HepG2 (cell line): ENCODE measurements around the gene RSF1. TPM values are rescaled to one million over a fixed set of nuclear protein-coding genes. Genes with fewer than 3 reads are reported as not detected.
A peak's percentile ranks its signal among the peaks of the same experiment; 100 is the strongest.

ENCODE experiments used
- ATAC-seq: fragments of 200-7000 bp; cut with Tn5 transposase; 3 replicates; pipeline ENCODE4 v1.9.1; 2020; ENCODE audit warnings: mild to moderate bottlenecking, moderate library complexity
- BruUV-seq: library from RNA; stranded (reverse); fragments of 400-500 nt; replicated peaks from 2 replicates; lab custom pipeline; 2021; lab: Mats Ljungman, UMichigan
- CTCF ChIA-PET: fragments of 300-600 bp; formaldehyde crosslinking; extraction: SDS; loops from one replicate; lab custom pipeline; 2021; ENCODE audit warnings: low total read pairs, inconsistent platforms, low intra/inter-chr PET ratio; lab: Yijun Ruan, JAX
- POLR2A ChIA-PET: fragments of 350-600 bp; sonication (Branson Sonifier 250); formaldehyde crosslinking; loops from one replicate; lab custom pipeline; 2020; ENCODE audit warnings: antibody characterized with exemption, inconsistent platforms; lab: Yijun Ruan, JAX
- DNase-seq: peaks from one replicate; pipeline ENCODE4 v3.0.0-alpha.2; 2015; ENCODE audit warnings: low spot score
- FAIRE-seq: peaks from 3 replicates; lab custom pipeline; 2011; peaks lifted over from hg19 to GRCh38; lab: Jason Lieb, UNC
- H2AFZ ChIP-seq: one replicate; pipeline ENCODE4 v1.6.1; 2011; ENCODE audit warnings: low read length, inconsistent platforms
- H3K27ac ChIP-seq: fragments of 300-600 bp; 3 replicates; pipeline ENCODE4 v1.8.0; 2011; ENCODE audit warnings: mixed run types, mild to moderate bottlenecking, mixed read lengths, low read length, inconsistent platforms; ENCODE audit not compliant: insufficient read depth; ENCODE audit errors: extremely low read length
- H3K27me3 ChIP-seq, 2 experiments: fragments of 200-600 bp in 1 of 2; 2 replicates in 1 of 2; 3 replicates in 1 of 2; pipeline versions ENCODE4 v1.6.0 to v1.8.0; 2011; ENCODE audit warnings: low read length in 2 of 2, mild to moderate bottlenecking in 2 of 2, moderate library complexity in 2 of 2, inconsistent platforms in 1 of 2; ENCODE audit not compliant: insufficient read depth in 2 of 2, control insufficient read depth in 1 of 2
- H3K36me3 ChIP-seq, 2 experiments: fragments of 200-600 bp in 1 of 2; replicated peaks in 1 of 2; 2 replicates in 1 of 2; 3 replicates in 1 of 2; pipeline versions ENCODE4 v1.5.1 to v1.8.0; 2011; ENCODE audit warnings: low read length in 2 of 2, inconsistent platforms in 1 of 2; ENCODE audit not compliant: insufficient read depth in 2 of 2, control insufficient read depth in 1 of 2
- H3K4me1 ChIP-seq: 2 replicates; pipeline ENCODE4 v1.5.1; 2012; ENCODE audit warnings: low read length, inconsistent platforms; ENCODE audit not compliant: insufficient read depth
- H3K4me2 ChIP-seq: 2 replicates; pipeline ENCODE4 v1.6.0; 2011; ENCODE audit warnings: low read depth, low read length, inconsistent platforms
- H3K4me3 ChIP-seq, 3 experiments: fragments of 200-600 bp in 1 of 3; sonication (generic), shearing (Covaris generic) in 1 of 3; replicated peaks in 1 of 3; 2 replicates each; pipeline ENCODE4 v1.5.1; 2011 to 2016; ENCODE audit warnings: low read length in 3 of 3, inconsistent platforms in 2 of 3, low read depth in 2 of 3, mild to moderate bottlenecking in 2 of 3, control low read depth in 1 of 3, mixed read lengths in 1 of 3; ENCODE audit not compliant: insufficient read depth in 1 of 3
- H3K79me2 ChIP-seq: one replicate; pipeline ENCODE4 v1.6.1; 2011; ENCODE audit warnings: low read length, inconsistent platforms; ENCODE audit not compliant: insufficient read depth
- H3K9ac ChIP-seq: 2 replicates; pipeline ENCODE4 v1.6.0; 2011; ENCODE audit warnings: mild to moderate bottlenecking, low read depth, low read length, inconsistent platforms; ENCODE audit not compliant: insufficient read depth
- H3K9me3 ChIP-seq: 2 replicates; pipeline ENCODE4 v1.5.1; 2012; ENCODE audit warnings: mild to moderate bottlenecking, low read length
- H4K20me1 ChIP-seq: 2 replicates; pipeline ENCODE4 v1.6.0; 2011; ENCODE audit warnings: inconsistent platforms, mild to moderate bottlenecking, low read length, moderate library complexity; ENCODE audit not compliant: insufficient read depth
- NFIC ChIP-seq: IDR thresholded peaks from 2 replicates; pipeline ENCODE4 v1.6.1; 2012; ENCODE audit warnings: mild to moderate bottlenecking, low read length, inconsistent platforms
- SOX5 ChIP-seq: IDR thresholded peaks from 2 replicates; pipeline ENCODE4 v1.6.1; 2016; ENCODE audit warnings: borderline replicate concordance
- ZNF180 ChIP-seq: sonication (generic); formaldehyde crosslinking; IDR thresholded peaks from 2 replicates; pipeline ENCODE4 v1.4.0; 2020; ENCODE audit warnings: low read depth, missing genetic modification reagents, borderline replicate concordance
- ZNF510 ChIP-seq: sonication (generic); formaldehyde crosslinking; IDR thresholded peaks from 2 replicates; pipeline ENCODE4 v1.4.0; 2020; ENCODE audit warnings: low read depth, mild to moderate bottlenecking, missing genetic modification reagents
- WGBS: methylation state at CpG from one replicate; pipeline ENCODE4 v1.1.6; 2017; ENCODE audit warnings: low lambda C conversion rate; 5-methylcytosine and 5-hydroxymethylcytosine counted together
- in situ Hi-C: cut with HindIII; loops from 2 replicates; pipeline ENCODE4 v1.10.0; 2017; ENCODE audit warnings: low pct_unique_long_range_greater_than_20kb; ENCODE audit not compliant: extremely low pct_ligation_motif_present
- intact Hi-C: fragments of 100-400 bp; cut with micrococcal nuclease; formaldehyde crosslinking; loops from one replicate; pipeline ENCODE4 v1.10.0; 2022; ENCODE audit not compliant: unreplicated experiment
- polyA plus RNA-seq, 8 experiments: library from polyadenylated mRNA; depleted of rRNA in 3 of 8; stranded (reverse) in 7 of 8; unstranded in 1 of 8; fragments of >200 nt; fragmentation: Illumina TruSeq in 4 of 8; extraction: Trizol in 4 of 8; gene quantifications; 2 replicates each; pipeline versions ENCODE4 v1.2.1 to v1.2.3, GENCODE V29; 2011 to 2016; ENCODE audit warnings: low read depth in 4 of 8, missing spikeins in 1 of 8, mixed read lengths in 1 of 8; ENCODE audit not compliant: insufficient read depth in 1 of 8
- total RNA-seq, 5 experiments: library from RNA; depleted of rRNA; stranded (reverse); fragments of >200 nt; fragmentation: Illumina TruSeq; extraction: Trizol; gene quantifications; 2 replicates each; pipeline ENCODE4 v1.2.3, GENCODE V29; 2016; ENCODE audit warnings: low read depth in 1 of 5
- TF ChIP-seq, protein P1 (sequence below): sonication (generic); formaldehyde crosslinking; IDR thresholded peaks from 2 replicates; pipeline ENCODE4 v1.4.0; 2020; ENCODE audit warnings: missing genetic modification reagents, mild to moderate bottlenecking, borderline replicate concordance
- TF ChIP-seq, protein P2 (sequence below): sonication (generic); formaldehyde crosslinking; conservative IDR thresholded peaks from 2 replicates; pipeline ENCODE4 v1.4.0; 2020; ENCODE audit warnings: missing genetic modification reagents
- TF ChIP-seq, protein P3 (sequence below): IDR thresholded peaks from 2 replicates; pipeline ENCODE4 v1.4.0; 2020; ENCODE audit warnings: mild to moderate bottlenecking, missing genetic modification reagents

The RSF1 gene
- total and polyA plus RNA-seq, 2 of the 13 experiments (the other 11 are each of a cell fraction or from before 2014, with no cell fraction given), result 15.5 to 33.1 TPM

DNA sequence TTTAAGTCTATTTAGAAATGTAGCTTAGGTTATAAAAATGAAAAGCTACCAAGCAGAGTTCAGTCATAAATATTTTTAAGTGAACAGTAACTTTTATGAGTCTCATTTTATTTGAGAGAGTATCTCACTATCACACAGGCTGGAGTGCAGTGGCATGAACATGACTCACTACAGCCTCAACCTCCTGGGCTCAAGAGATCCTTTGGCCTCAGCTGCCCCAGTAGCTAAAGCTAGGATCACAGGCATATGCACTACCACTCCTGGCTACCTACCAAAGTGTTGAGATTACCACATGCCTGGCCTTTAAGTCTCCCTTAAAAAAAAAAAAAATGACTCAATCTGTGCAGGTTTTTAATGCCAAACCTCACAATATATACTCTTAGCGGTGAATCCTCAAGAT, 148.3 kb downstream of the RSF1 start:
- intact Hi-C loops, result no loop called here
- Histone ChIP-seq H3K36me3 (peaks cover 4 to 60% of the 10 kb centered on the region in 2 experiments), H3K27me3 (no peaks in the 10 kb centered on the region), H3K4me3 (no peak overlapping the region), H4K20me1 (no peaks in the 10 kb centered on the region), H3K9me3 (no peaks in the 10 kb centered on the region), H2AFZ (no peak overlapping the region), H3K4me1 (peaks cover 26% of the 10 kb centered on the region), H3K9ac (no peak overlapping the region), H3K4me2 (no peak overlapping the region), H3K27ac (no peak overlapping the region), H3K79me2 (no peaks in the 10 kb centered on the region)
- WGBS, result 88% methylated on average over 1 of the region's 1 CpG
- TF ChIP-seq, protein P1, sequence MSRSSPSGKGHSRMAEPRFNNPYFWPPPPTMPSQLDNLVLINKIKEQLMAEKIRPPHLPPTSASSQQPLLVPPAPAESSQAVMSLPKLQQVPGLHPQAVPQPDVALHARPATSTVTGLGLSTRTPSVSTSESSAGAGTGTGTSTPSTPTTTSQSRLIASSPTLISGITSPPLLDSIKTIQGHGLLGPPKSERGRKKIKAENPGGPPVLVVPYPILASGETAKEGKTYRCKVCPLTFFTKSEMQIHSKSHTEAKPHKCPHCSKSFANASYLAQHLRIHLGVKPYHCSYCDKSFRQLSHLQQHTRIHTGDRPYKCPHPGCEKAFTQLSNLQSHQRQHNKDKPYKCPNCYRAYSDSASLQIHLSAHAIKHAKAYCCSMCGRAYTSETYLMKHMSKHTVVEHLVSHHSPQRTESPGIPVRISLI (CRISPR knock-in tag), result no peak
- BruUV-seq, result no TSS peak
- DNase-seq, result no peak
- FAIRE-seq, result no peak
- ChIA-PET CTCF (no interaction called here), POLR2A (no interaction called here)
- ATAC-seq, result no peak
- in situ Hi-C loops, result no loop called here

DNA sequence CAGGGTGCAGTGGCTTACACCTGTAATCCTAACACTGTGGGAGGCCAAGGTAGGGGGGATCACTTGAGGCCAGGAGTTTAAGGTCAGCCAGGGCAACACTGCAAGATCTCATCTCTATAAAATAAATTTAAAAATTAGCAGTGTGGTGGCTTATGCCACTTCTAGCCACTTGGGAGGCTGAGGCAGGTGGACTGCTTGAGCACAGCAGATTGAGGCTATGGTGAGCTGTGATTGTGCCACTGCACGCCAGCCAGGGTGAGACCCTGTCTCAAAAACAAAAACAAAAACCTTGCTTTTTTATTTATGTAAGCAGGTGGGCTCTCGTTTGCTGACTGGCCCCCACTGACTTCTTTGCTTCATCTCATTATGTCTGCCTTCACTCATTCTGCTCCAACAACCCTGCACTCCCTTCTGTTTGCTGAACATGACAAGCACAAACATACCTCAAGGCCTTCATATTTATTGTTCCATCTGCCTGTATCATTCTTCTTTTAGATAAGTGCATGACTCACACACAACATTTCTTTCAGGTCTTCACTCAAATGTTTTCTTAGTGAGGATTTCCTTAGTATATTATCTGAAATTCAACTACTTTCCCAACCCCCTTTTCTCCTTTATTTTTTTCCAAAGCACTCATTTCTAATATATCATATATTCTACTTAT, 150.5 kb downstream of the RSF1 start:
- ATAC-seq, result peak; percentile 69
- TF ChIP-seq, protein P2, sequence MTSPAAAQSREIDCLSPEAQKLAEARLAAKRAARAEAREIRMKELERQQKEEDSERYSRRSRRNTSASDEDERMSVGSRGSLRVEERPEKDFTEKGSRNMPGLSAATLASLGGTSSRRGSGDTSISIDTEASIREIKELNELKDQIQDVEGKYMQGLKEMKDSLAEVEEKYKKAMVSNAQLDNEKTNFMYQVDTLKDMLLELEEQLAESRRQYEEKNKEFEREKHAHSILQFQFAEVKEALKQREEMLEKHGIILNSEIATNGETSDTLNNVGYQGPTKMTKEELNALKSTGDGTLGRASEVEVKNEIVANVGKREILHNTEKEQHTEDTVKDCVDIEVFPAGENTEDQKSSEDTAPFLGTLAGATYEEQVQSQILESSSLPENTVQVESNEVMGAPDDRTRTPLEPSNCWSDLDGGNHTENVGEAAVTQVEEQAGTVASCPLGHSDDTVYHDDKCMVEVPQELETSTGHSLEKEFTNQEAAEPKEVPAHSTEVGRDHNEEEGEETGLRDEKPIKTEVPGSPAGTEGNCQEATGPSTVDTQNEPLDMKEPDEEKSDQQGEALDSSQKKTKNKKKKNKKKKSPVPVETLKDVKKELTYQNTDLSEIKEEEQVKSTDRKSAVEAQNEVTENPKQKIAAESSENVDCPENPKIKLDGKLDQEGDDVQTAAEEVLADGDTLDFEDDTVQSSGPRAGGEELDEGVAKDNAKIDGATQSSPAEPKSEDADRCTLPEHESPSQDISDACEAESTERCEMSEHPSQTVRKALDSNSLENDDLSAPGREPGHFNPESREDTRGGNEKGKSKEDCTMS (CRISPR knock-in tag), result no peak
- TF ChIP-seq ZNF180 (no peak), ZNF510 (CRISPR knock-in tag) (no peak), SOX5 (CRISPR knock-in tag) (peak; percentile 65; the same call in 1 of the 2 replicates), NFIC (no peak)
- TF ChIP-seq, protein P3, sequence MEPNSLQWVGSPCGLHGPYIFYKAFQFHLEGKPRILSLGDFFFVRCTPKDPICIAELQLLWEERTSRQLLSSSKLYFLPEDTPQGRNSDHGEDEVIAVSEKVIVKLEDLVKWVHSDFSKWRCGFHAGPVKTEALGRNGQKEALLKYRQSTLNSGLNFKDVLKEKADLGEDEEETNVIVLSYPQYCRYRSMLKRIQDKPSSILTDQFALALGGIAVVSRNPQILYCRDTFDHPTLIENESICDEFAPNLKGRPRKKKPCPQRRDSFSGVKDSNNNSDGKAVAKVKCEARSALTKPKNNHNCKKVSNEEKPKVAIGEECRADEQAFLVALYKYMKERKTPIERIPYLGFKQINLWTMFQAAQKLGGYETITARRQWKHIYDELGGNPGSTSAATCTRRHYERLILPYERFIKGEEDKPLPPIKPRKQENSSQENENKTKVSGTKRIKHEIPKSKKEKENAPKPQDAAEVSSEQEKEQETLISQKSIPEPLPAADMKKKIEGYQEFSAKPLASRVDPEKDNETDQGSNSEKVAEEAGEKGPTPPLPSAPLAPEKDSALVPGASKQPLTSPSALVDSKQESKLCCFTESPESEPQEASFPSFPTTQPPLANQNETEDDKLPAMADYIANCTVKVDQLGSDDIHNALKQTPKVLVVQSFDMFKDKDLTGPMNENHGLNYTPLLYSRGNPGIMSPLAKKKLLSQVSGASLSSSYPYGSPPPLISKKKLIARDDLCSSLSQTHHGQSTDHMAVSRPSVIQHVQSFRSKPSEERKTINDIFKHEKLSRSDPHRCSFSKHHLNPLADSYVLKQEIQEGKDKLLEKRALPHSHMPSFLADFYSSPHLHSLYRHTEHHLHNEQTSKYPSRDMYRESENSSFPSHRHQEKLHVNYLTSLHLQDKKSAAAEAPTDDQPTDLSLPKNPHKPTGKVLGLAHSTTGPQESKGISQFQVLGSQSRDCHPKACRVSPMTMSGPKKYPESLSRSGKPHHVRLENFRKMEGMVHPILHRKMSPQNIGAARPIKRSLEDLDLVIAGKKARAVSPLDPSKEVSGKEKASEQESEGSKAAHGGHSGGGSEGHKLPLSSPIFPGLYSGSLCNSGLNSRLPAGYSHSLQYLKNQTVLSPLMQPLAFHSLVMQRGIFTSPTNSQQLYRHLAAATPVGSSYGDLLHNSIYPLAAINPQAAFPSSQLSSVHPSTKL (CRISPR knock-in tag), result peak; percentile 48; the same call in 1 of the 2 replicates

More for the DNA sequence above, 150.5 kb downstream of the RSF1 start:
- intact Hi-C loops, result no loop called here
- H3K9me3 ChIP-seq, result no peaks in the 10 kb centered on the region
- FAIRE-seq (no peak), DNase-seq (peak; percentile 76)
- no peaks in the 10 kb centered on the region for H3K27me3 ChIP-seq
- CTCF ChIA-PET, result no interaction called here
- H3K4me3 ChIP-seq, result no peak overlapping the region
- no peak overlapping the region for H3K27ac ChIP-seq
- H3K79me2 ChIP-seq, result no peaks in the 10 kb centered on the region
- no peaks in the 10 kb centered on the region for H4K20me1 ChIP-seq
- no peak overlapping the region for H3K4me2 ChIP-seq
- 88% methylated on average over 2 of the region's 2 CpGs for WGBS
- H3K9ac ChIP-seq, result no peak overlapping the region
- in situ Hi-C loops, result no loop called here
- no TSS peak for BruUV-seq
- H3K36me3 ChIP-seq, result peaks cover 8 to 57% of the 10 kb centered on the region in 2 experiments
- POLR2A ChIA-PET, result no interaction called here
- peaks cover 14% of the 10 kb centered on the region for H3K4me1 ChIP-seq
- H2AFZ ChIP-seq, result no peak overlapping the region
